ACC112 (cell line): ENCODE results near the gene SPOCD1.
A peak's percentile ranks its signal among the peaks of the same experiment; 100 is the strongest.

Experiments
- H2AFZ ChIP-seq: fragments of 200-600 bp; sonication (generic); one replicate; pipeline ENCODE4 v1.6.0; 2017; ENCODE audit warnings: antibody characterized with exemption, low read length; ENCODE audit not compliant: unreplicated experiment
- H3K27ac ChIP-seq: fragments of 200-600 bp; sonication (generic); 2 replicates; pipeline ENCODE4 v1.5.1; 2014; ENCODE audit warnings: low read depth, mild to moderate bottlenecking, antibody characterized with exemption, low read length, moderate library complexity
- H3K27me3 ChIP-seq: fragments of 200-600 bp; sonication (generic); 2 replicates; pipeline ENCODE4 v1.6.1; 2014; ENCODE audit warnings: mild to moderate bottlenecking, antibody characterized with exemption, low read length, moderate library complexity, mixed read lengths; ENCODE audit not compliant: insufficient read depth
- H3K36me3 ChIP-seq: fragments of 200-600 bp; sonication (generic); 2 replicates; pipeline ENCODE4 v1.6.1; 2016; ENCODE audit warnings: mild to moderate bottlenecking, antibody characterized with exemption, low read length, moderate library complexity, mixed read lengths; ENCODE audit not compliant: insufficient read depth
- H3K4me1 ChIP-seq: fragments of 200-600 bp; sonication (generic); one replicate; pipeline ENCODE4 v1.6.1; 2016; ENCODE audit warnings: low read length, mixed read lengths; ENCODE audit not compliant: insufficient read depth, unreplicated experiment, control insufficient read depth
- H3K4me3 ChIP-seq: fragments of 200-600 bp; sonication (generic); 2 replicates; pipeline ENCODE4 v1.5.1; 2014; ENCODE audit warnings: mild to moderate bottlenecking, low read depth, low read length
- H3K79me2 ChIP-seq: fragments of 200-600 bp; sonication (generic); one replicate; pipeline ENCODE4 v1.6.0; 2016; ENCODE audit warnings: low read length; ENCODE audit not compliant: control insufficient read depth, unreplicated experiment, insufficient read depth

Gene SPOCD1

GRCh38 chr1:31814041-31814511, 1.7 kb downstream of the SPOCD1 start:
- Histone ChIP-seq H2AFZ (no peak overlapping the region), H3K4me1 (peaks cover 5% of the 10 kb centered on the region), H3K36me3 (no peaks in the 10 kb centered on the region), H3K27ac (no peak overlapping the region), H3K79me2 (no peaks in the 10 kb centered on the region), H3K4me3 (no peak overlapping the region), H3K27me3 (no peaks in the 10 kb centered on the region)

DNA sequence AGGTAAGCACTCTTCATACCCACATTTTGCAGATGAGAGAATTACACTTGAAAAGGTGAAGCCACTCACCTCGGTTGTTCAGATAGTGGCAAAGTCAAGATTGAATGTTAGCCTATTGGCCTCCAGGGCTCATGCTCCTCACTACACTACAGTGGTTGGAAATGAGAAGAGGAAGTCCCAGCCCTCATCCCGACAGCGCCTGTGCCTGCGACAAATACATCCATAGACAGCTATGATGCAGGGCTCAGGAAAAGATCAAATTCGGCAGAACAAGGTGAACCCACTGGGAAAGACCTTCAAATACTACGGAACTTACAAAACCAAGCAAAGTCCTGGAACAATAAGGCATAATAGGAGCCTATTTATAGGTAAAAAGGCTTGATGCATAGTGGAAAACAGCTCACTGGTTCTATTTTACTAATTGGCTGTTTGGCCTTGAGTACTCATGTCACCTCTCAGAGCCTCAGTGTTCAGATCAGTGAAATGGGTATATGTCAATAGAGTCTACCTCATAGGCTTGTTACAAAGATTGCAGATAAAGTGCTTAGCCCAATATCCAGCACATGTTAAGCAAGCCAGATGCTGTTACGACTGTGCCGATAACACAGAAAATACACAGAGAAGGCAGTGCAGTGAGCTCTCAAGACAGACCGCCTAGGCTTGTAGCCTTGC, 3.5 kb downstream of the SPOCD1 start:
- H3K79me2 ChIP-seq: no peaks in the 10 kb centered on the region
- H3K27me3 ChIP-seq: no peaks in the 10 kb centered on the region
- H3K4me3 ChIP-seq: no peak overlapping the region
- no peaks in the 10 kb centered on the region for H3K36me3 ChIP-seq
- H2AFZ ChIP-seq: no peak overlapping the region
- no peak overlapping the region for H3K27ac ChIP-seq
- peaks cover 5% of the 10 kb centered on the region for H3K4me1 ChIP-seq

DNA sequence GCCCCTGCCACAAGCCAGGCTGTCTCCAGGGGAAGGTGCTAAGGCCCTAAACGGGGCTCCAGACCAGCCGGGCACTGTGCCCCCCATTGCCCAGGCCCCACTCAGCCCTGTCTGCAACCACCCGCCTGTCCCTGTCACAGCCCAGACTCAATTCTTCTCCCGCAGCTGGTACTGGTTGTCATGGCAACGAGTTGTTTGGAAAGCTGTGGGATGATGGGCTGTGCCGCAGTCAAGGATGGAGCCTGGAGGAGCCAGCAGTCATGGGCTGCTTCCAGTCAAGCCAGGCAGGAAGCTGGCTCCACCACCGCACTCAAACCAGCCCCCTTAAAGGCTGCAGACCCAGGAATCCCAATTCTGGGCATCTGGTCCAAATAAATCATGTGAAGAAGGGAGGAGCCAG, 4.2 kb downstream of the SPOCD1 start:
- Histone ChIP-seq H3K79me2 (no peaks in the 10 kb centered on the region), H2AFZ (no peak overlapping the region), H3K4me1 (peaks cover 5% of the 10 kb centered on the region), H3K27ac (no peak overlapping the region), H3K27me3 (no peaks in the 10 kb centered on the region), H3K4me3 (no peak overlapping the region), H3K36me3 (no peaks in the 10 kb centered on the region)

- Histone ChIP-seq H3K27me3 (no peaks in the 10 kb centered on the region), H3K4me3 (no peak overlapping the region), H3K27ac (no peak overlapping the region), H3K4me1 (no peaks in the 10 kb centered on the region), H2AFZ (no peak overlapping the region), H3K79me2 (no peaks in the 10 kb centered on the region), H3K36me3 (no peaks in the 10 kb centered on the region)
Measured at GRCh38 chr1:31809698-31810097, 6.1 kb downstream of the SPOCD1 start.

DNA sequence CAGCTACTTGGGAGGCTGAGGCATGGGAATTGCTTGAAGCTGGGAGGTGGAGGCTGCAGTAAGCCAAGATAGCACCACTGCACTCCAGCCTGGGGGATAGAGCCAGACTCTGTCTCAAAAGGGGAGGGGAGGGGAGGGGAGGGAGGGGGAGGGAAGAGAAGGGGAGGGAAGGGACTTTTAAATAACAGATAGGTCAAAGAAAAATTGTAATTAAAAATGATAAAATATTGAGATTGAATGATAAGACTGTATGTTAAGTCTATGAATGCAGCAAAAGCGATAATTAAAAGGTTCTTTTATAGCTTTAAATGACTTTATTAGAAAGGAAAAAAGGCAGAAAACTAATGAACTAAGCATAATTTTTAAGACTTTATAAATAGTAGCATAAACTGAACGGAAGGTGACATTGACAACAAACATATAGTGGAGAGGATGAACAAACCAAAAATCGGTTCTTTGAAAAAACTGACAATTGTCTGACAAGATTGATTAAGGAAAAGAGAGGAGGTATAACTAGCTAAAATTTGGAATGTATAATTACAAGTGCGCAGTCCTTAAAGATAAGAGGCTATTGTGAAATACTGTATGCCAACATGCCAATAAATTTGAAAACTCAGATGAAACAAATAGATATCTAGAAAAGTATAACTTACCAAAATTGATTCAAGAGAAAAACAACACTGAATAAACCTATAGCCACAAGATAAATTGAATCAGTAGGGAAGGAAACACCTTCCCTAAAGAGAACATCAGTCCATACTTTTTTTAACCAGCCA, 8.4 kb downstream of the SPOCD1 start:
- H2AFZ ChIP-seq: no peak overlapping the region
- H3K4me1 ChIP-seq: no peaks in the 10 kb centered on the region
- no peak overlapping the region for H3K4me3 ChIP-seq
- H3K27me3 ChIP-seq: no peaks in the 10 kb centered on the region
- no peaks in the 10 kb centered on the region for H3K36me3 ChIP-seq
- H3K79me2 ChIP-seq: no peaks in the 10 kb centered on the region
- H3K27ac ChIP-seq: no peak overlapping the region

- no peaks in the 10 kb centered on the region for H3K4me1 ChIP-seq
- H3K36me3 ChIP-seq: no peaks in the 10 kb centered on the region
- no peaks in the 10 kb centered on the region for H3K27me3 ChIP-seq
- no peak overlapping the region for H2AFZ ChIP-seq
- H3K79me2 ChIP-seq: no peaks in the 10 kb centered on the region
- no peak overlapping the region for H3K4me3 ChIP-seq
- no peak overlapping the region for H3K27ac ChIP-seq
Measured at GRCh38 chr1:31805318-31805717, 10.5 kb downstream of the SPOCD1 start.

GRCh38 chr1:31804098-31804497, 11.7 kb downstream of the SPOCD1 start:
- Histone ChIP-seq H3K4me3 (no peak overlapping the region), H3K27ac (no peak overlapping the region)

DNA sequence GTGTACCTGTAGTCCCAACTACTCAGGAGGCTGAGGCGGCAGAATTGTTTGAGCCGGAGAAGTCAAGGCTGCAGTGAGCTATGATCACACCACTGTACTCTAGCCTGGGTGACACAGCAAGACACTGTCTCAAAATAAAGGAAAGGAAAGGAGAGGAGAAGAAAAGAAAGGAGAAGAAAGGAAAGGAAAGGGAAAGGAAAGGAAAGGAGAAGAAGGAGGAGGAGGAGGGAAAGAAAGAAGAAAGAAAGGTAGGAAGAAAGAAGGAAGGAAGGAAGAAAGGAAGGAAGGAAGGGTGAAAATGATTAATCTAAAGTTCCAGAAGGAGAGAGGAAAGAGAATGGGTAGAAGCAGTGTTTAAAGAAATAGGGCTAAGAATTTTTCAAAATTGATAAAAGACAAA, 12.2 kb downstream of the SPOCD1 start:
- Histone ChIP-seq H3K4me1 (peaks cover 15% of the 10 kb centered on the region), H3K4me3 (no peak overlapping the region), H2AFZ (peak overlapping the region; percentile 55), H3K27ac (no peak overlapping the region), H3K27me3 (no peaks in the 10 kb centered on the region), H3K36me3 (no peaks in the 10 kb centered on the region), H3K79me2 (no peaks in the 10 kb centered on the region)

More at GRCh38 chr1:31804098-31804497, 11.7 kb downstream of the SPOCD1 start:
- H3K27me3 ChIP-seq: no peaks in the 10 kb centered on the region
- peak overlapping the region; percentile 55 for H2AFZ ChIP-seq
- H3K4me1 ChIP-seq: peaks cover 11% of the 10 kb centered on the region
- no peaks in the 10 kb centered on the region for H3K36me3 ChIP-seq
- no peaks in the 10 kb centered on the region for H3K79me2 ChIP-seq

- Histone ChIP-seq H2AFZ (peak overlapping the region; percentile 85), H3K36me3 (no peaks in the 10 kb centered on the region), H3K79me2 (peaks cover 11% of the 10 kb centered on the region), H3K27me3 (no peaks in the 10 kb centered on the region), H3K4me3 (peak overlapping the region; percentile 70), H3K27ac (peak overlapping the region; percentile 64), H3K4me1 (peaks cover 15% of the 10 kb centered on the region)
Measured at GRCh38 chr1:31802190-31803150, 13.4 kb downstream of the SPOCD1 start.

DNA sequence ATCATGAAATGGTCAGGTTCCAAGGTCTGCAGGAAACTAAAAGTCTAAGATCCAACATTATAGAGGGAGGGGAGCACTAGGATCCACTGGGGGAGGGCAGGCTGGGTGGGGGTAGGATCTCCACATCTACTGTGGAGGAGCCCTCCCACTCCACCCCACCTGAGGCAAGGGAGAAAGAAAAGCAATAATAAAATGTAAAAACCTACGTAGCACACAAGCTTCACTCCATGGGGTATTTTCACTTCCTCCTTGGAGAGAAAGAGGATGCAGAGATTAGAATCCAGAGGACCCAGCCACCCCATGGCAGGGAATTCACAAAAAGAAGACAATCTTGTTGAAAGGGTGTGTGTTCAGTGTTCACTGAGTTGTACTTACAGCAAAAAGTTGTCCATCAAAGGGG, 14.4 kb downstream of the SPOCD1 start:
- Histone ChIP-seq H3K79me2 (peaks cover 21% of the 10 kb centered on the region), H3K27me3 (no peaks in the 10 kb centered on the region), H3K4me1 (peaks cover 23% of the 10 kb centered on the region), H3K27ac (no peak overlapping the region), H3K4me3 (no peak overlapping the region), H3K36me3 (peaks cover 2% of the 10 kb centered on the region; the same call in 1 of the 2 replicates), H2AFZ (no peak overlapping the region)
